Ramos (cell line): ENCODE measurements around the gene TP53RK.

Experiments
- in situ Hi-C: fragments of 300-500 bp; cut with MboI; formaldehyde crosslinking; loops from one replicate; pipeline ENCODE4 v1.14.3; 2022; ENCODE audit warnings: low sequenced_read_pairs; ENCODE audit not compliant: unreplicated experiment

TP53RK gene

GRCh38 chr20:46689082-46689753 lies at the start of gene TP53RK:
TSS of gene TP53RK (minus strand) at chr20:46689444. CDS start at chr20:46689414, 30 bp downstream.
- in situ Hi-C loops: loop anchor here (25.0 kb wide), 1 partner anchor 677 kb away; the partner anchor contains the start of gene MMP9

GRCh38 chr20:46735436-46735835 lies 46.2 kb upstream of the TP53RK start:
- in situ Hi-C loops: no loop called here

- in situ Hi-C loops: no loop called here
Measured at GRCh38 chr20:46731770-46732169, 42.5 kb upstream of the TP53RK start.

- in situ Hi-C loops: no loop called here
Measured at GRCh38 chr20:46725186-46726165, 36.2 kb upstream of the TP53RK start.

GRCh38 chr20:46724343-46724959 lies 35.2 kb upstream of the TP53RK start:
- in situ Hi-C loops: no loop called here

GRCh38 chr20:46723039-46723438 lies 33.8 kb upstream of the TP53RK start:
- in situ Hi-C loops: no loop called here

GRCh38 chr20:46722450-46722849 lies 33.2 kb upstream of the TP53RK start:
- in situ Hi-C loops: no loop called here

GRCh38 chr20:46721476-46721875 lies 32.2 kb upstream of the TP53RK start:
- in situ Hi-C loops: no loop called here

- in situ Hi-C loops: no loop called here
Measured at GRCh38 chr20:46720776-46721425, 31.7 kb upstream of the TP53RK start.

GRCh38 chr20:46720019-46720418 lies 30.8 kb upstream of the TP53RK start:
- in situ Hi-C loops: no loop called here

GRCh38 chr20:46717818-46718541 lies 28.7 kb upstream of the TP53RK start:
- in situ Hi-C loops: no loop called here

- in situ Hi-C loops: no loop called here
Measured at GRCh38 chr20:46715292-46715756, 26.1 kb upstream of the TP53RK start.

- in situ Hi-C loops: no loop called here
Measured at GRCh38 chr20:46713957-46714834, 25.0 kb upstream of the TP53RK start.

- in situ Hi-C loops: no loop called here
Measured at GRCh38 chr20:46712056-46712636, 22.9 kb upstream of the TP53RK start.

- in situ Hi-C loops: no loop called here
Measured at GRCh38 chr20:46710153-46710913, 21.1 kb upstream of the TP53RK start.

- in situ Hi-C loops: no loop called here
Measured at GRCh38 chr20:46709459-46710152, 20.4 kb upstream of the TP53RK start, which contains the start of gene SLC2A10. TSS of gene SLC2A10 (plus strand) at chr20:46709649. CDS start at chr20:46709737, 88 bp downstream.

GRCh38 chr20:46709055-46709458 lies 19.8 kb upstream of the TP53RK start:
- in situ Hi-C loops: no loop called here
